ENCODE data around the gene ANO4.

- TF ChIP-seq CTCF (IDR thresholded peaks at IDR 0.05) (no peak), POLR2A (IDR thresholded peaks at IDR 0.05) (no peak)
Observed at GRCh38 chr12:101038289-101038871, 243.8 kb downstream of the ANO4 start.

All from lower leg skin (tissue), 3 donors.